Ovary (tissue), 9 donors: ENCODE results near the gene SMYD5. TPM values are rescaled to one million over a fixed set of nuclear protein-coding genes. Genes with fewer than 3 reads are reported as not detected.
A peak's percentile ranks its signal among the peaks of the same experiment; 100 is the strongest.

Experiments
- DNase-seq, 5 donors: peaks; one replicate each; pipeline ENCODE4 v3.0.0-alpha.2; 2019 to 2020
- H3K27ac ChIP-seq, 2 donors: fragments of 200-600 bp; one replicate each; pipeline versions ENCODE4 v1.5.1 to v1.8.0; 2019 to 2022
- H3K27me3 ChIP-seq: fragments of 200-600 bp; one replicate; pipeline ENCODE4 v1.8.0; 2022
- H3K36me3 ChIP-seq: fragments of 200-600 bp; sonication (generic); one replicate; pipeline ENCODE4 v1.5.1; 2019
- H3K4me1 ChIP-seq: one replicate; pipeline ENCODE4 v1.8.1; 2013; ENCODE audit warnings: mild to moderate bottlenecking, moderate library complexity; ENCODE audit not compliant: insufficient read depth
- H3K4me3 ChIP-seq: fragments of 200-600 bp; sonication (generic); one replicate; pipeline ENCODE4 v1.5.1; 2017
- H3K9me3 ChIP-seq, 2 donors: fragments of 200-600 bp in 1 of 2; sonication (generic) in 1 of 2; one replicate each; pipeline versions ENCODE4 v1.5.1 to v1.8.1; 2013 to 2019; ENCODE audit warnings: mild to moderate bottlenecking in 1 of 2, moderate library complexity in 1 of 2
- CTCF ChIP-seq, 3 donors: fragments of 450-650 bp in 2 of 3; fragments of 200-600 bp in 1 of 3; IDR thresholded peaks; one replicate each; pipeline versions ENCODE4 v1.5.1 to v1.8.0; 2016 to 2022; ENCODE audit warnings: antibody characterized with exemption in 3 of 3, mild to moderate bottlenecking in 1 of 3
- EP300 ChIP-seq: sonication (generic); formaldehyde crosslinking; IDR thresholded peaks from one replicate; pipeline ENCODE4 v1.6.1; 2017; ENCODE audit warnings: antibody characterized with exemption
- POLR2A ChIP-seq: fragments of 450-650 bp; IDR thresholded peaks from one replicate; pipeline ENCODE4 v1.6.1; 2017; ENCODE audit warnings: antibody characterized with exemption, mild to moderate bottlenecking, moderate library complexity
- WGBS, 3 donors: extraction: QIAGEN DNeasy Blood & Tissue Kit in 1 of 3; methylation state at CpG; one replicate each; pipeline versions ENCODE4 v1.1.5 to v1.1.7; 2013 to 2017; 5-methylcytosine and 5-hydroxymethylcytosine counted together
- intact Hi-C, 4 donors: fragments of 100-400 bp; cut with DNase I; formaldehyde crosslinking; loops; one replicate each; pipeline versions ENCODE4 v1.11.0 to v1.15.1; 2022 to 2023
- polyA plus RNA-seq, 2 donors: library from polyadenylated mRNA; stranded (reverse); fragments of 200-250 nt in 1 of 2; fragments of 350-450 nt in 1 of 2; fragmentation: Illumina TruSeq in 1 of 2; extraction: RNeasy Lipid Tissue Mini Kit (QIAGEN cat#74804) in 1 of 2; gene quantifications; one replicate each; pipeline ENCODE4 v1.2.3, GENCODE V29; 2013 to 2014
- total RNA-seq, 7 donors: library from RNA; depleted of rRNA in 2 of 7; stranded (reverse); fragments of >200 nt in 2 of 7; fragmentation: NEBNext Ultra II Directional in 3 of 7; extraction: Animal tissue kit (Norgen Biotek cat#: 25700) in 3 of 7; gene quantifications; one replicate each; pipeline versions ENCODE4 v1.1.0 to v1.2.4, GENCODE V29; 2016 to 2023
- donor health status: DM: no; HTN: no; CAD: no; lungs with moderate emphysema.
- donor health status: DM: no; HTN: no; CAD: no.
- donor health status: Bipolar disorder and iron deficiency.
- donor health status: DM: yes; HTN: yes; CAD: no.
- donor health status: DM: no; HTN: no; CAD: no.
- donor health status: DM: yes; HTN: yes; CAD: no.

Gene SMYD5
- total and polyA plus RNA-seq, 9 donors, result 14.1 to 37.9 (median 26.1) TPM

- intact Hi-C loops, result no loop called here
- Histone ChIP-seq H3K9me3 (no peaks in the 10 kb centered on the region), H3K4me3 (no peak overlapping the region), H3K36me3 (no peaks in the 10 kb centered on the region), H3K27me3 (no peaks in the 10 kb centered on the region), H3K4me1 (peaks cover 2% of the 10 kb centered on the region), H3K27ac (no peak overlapping the region)
- TF ChIP-seq EP300, result no peak
- TF ChIP-seq POLR2A, result no peak
- TF ChIP-seq CTCF (IDR thresholded peaks at IDR 0.05), result no peak
- DNase-seq, result no peak
- WGBS, 3 donors, result 44 to 56% (median 47%) methylated on average over 5 of the region's 5 CpGs
Measured at GRCh38 chr2:73243884-73244570, 30.0 kb downstream of the SMYD5 start.

- TF ChIP-seq POLR2A, result no peak
- no peak for TF ChIP-seq CTCF (IDR thresholded peaks at IDR 0.05)
- no peak for TF ChIP-seq EP300
- 90 to 97% (median 92%) methylated on average over 3 of the region's 3 CpGs for WGBS, 3 donors
- intact Hi-C loops, result no loop called here
- no peak overlapping the region for H3K4me3 ChIP-seq
- H3K36me3 ChIP-seq, result no peaks in the 10 kb centered on the region
- no peak for DNase-seq
- H3K9me3 ChIP-seq, result no peaks in the 10 kb centered on the region
- H3K27me3 ChIP-seq, result no peaks in the 10 kb centered on the region
- no peak overlapping the region for H3K27ac ChIP-seq
- H3K4me1 ChIP-seq, result peaks cover 1% of the 10 kb centered on the region
Measured at GRCh38 chr2:73244580-73244979, 30.5 kb downstream of the SMYD5 start.

GRCh38 chr2:73246850-73247249, 32.8 kb downstream of the SMYD5 start:
- H3K27me3 ChIP-seq, result no peaks in the 10 kb centered on the region
- peaks cover 3% of the 10 kb centered on the region for H3K4me1 ChIP-seq
- TF ChIP-seq CTCF (IDR thresholded peaks at IDR 0.05), result no peak
- no peak for TF ChIP-seq POLR2A
- TF ChIP-seq EP300, result no peak
- intact Hi-C loops, result no loop called here
- 73 to 82% (median 76%) methylated on average over 3 of the region's 3 CpGs for WGBS, 3 donors
- DNase-seq, result no peak
- no peak overlapping the region for H3K27ac ChIP-seq
- H3K4me3 ChIP-seq, result no peak overlapping the region
- no peaks in the 10 kb centered on the region for H3K36me3 ChIP-seq
- H3K9me3 ChIP-seq, result no peaks in the 10 kb centered on the region

- TF ChIP-seq EP300 (no peak), POLR2A (no peak), CTCF (IDR thresholded peaks at IDR 0.05) (no peak)
- intact Hi-C loops, result no loop called here
- 27 to 51% (median 31%) methylated on average over 9 of the region's 9 CpGs for WGBS, 3 donors
- no peak overlapping the region for H3K4me3 ChIP-seq
- no peaks in the 10 kb centered on the region for H3K36me3 ChIP-seq
- peaks cover 3% of the 10 kb centered on the region for H3K4me1 ChIP-seq
- no peak overlapping the region for H3K27ac ChIP-seq
- H3K9me3 ChIP-seq, result no peaks in the 10 kb centered on the region
- H3K27me3 ChIP-seq, result no peaks in the 10 kb centered on the region
- peak in 2 of 5 donors; percentile 43 to 51 for DNase-seq
Measured at GRCh38 chr2:73249636-73250035, 35.6 kb downstream of the SMYD5 start.
